Activated CD8-positive, alpha-beta T cell treated with anti-CD3 and anti-CD28 coated beads for 36 hours (primary cell): ENCODE results near the gene ALDH16A1. TPM values are rescaled to one million over a fixed set of nuclear protein-coding genes. Genes with fewer than 3 reads are reported as not detected.
"Not testable (repeated sequence)": the region's sequence is repeated elsewhere in the genome, so short reads cannot be mapped to it uniquely, and the experiment has no call there.

Experiments used
- ATAC-seq: fragments of 200-7000 bp; cut with Tn5 transposase; one replicate; pipeline ENCODE4 v1.10.0; 2021; ENCODE audit warnings: mild to moderate bottlenecking, moderate library complexity
- CTCF ChIA-PET: fragments of 350-600 bp; sonication (Branson Sonifier 250); formaldehyde crosslinking; loops from one replicate; lab custom pipeline; 2021; ENCODE audit warnings: antibody characterized with exemption; lab: Charles Lee
- POLR2A ChIA-PET: fragments of 350-600 bp; sonication (Branson Sonifier 250); formaldehyde crosslinking; loops from one replicate; lab custom pipeline; 2021; ENCODE audit warnings: antibody characterized with exemption; lab: Charles Lee
- DNase-seq: peaks from one replicate; pipeline ENCODE4 v3.0.0-alpha.2; 2020
- H3K27ac Mint-ChIP-seq: one replicate; pipeline ENCODE4 v1.8.0; 2021; ENCODE audit warnings: mild to moderate bottlenecking, mixed read lengths
- H3K27me3 Mint-ChIP-seq: one replicate; pipeline ENCODE4 v1.8.0; 2021; ENCODE audit warnings: mixed read lengths
- H3K36me3 Mint-ChIP-seq: one replicate; pipeline ENCODE4 v1.8.0; 2021; ENCODE audit warnings: low read depth, mixed read lengths
- H3K4me1 Mint-ChIP-seq: one replicate; pipeline ENCODE4 v1.8.0; 2021; ENCODE audit warnings: low read depth, mixed read lengths
- H3K4me3 Mint-ChIP-seq: one replicate; pipeline ENCODE4 v1.8.0; 2021; ENCODE audit warnings: mild to moderate bottlenecking, moderate library complexity, mixed read lengths
- H3K9me3 Mint-ChIP-seq: one replicate; pipeline ENCODE4 v1.8.0; 2021; ENCODE audit warnings: mixed read lengths
- CTCF ChIP-seq: fragments of 200-600 bp; IDR thresholded peaks from one replicate; pipeline ENCODE4 v1.8.0; 2022; ENCODE audit warnings: antibody characterized with exemption, mild to moderate bottlenecking
- intact Hi-C: fragments of 100-400 bp; cut with micrococcal nuclease; formaldehyde crosslinking; loops from one replicate; pipeline ENCODE4 v1.10.0; 2022
- total RNA-seq, 2 experiments: library from RNA; stranded (reverse); gene quantifications; one replicate each; pipeline ENCODE4 v1.2.3, GENCODE V29; 2021

ALDH16A1 gene
- total RNA-seq, 2 experiments from 2014 or later: 24.6 to 24.8 TPM

GRCh38 chr19:49443366-49444099, 9.5 kb upstream of the ALDH16A1 start:
- no peaks in the 10 kb centered on the region for H3K9me3 Mint-ChIP-seq
- ATAC-seq (peak; percentile 87), DNase-seq (peak; percentile 97)
- peaks cover 12% of the 10 kb centered on the region for H3K36me3 Mint-ChIP-seq
- peak overlapping the region; percentile 74 for H3K4me3 Mint-ChIP-seq
- H3K27ac Mint-ChIP-seq: peak overlapping the region; percentile 83
- peaks cover 37% of the 10 kb centered on the region for H3K4me1 Mint-ChIP-seq
- intact Hi-C loops: loop anchor here (5.0 to 10.0 kb wide), 2 partner anchors 51 to 179 kb away; no protein-coding TSS in a partner anchor
- ChIA-PET POLR2A (interaction anchor here (0.6 to 2.3 kb wide), 4 partner anchors 9 to 52 kb away, joined by 3 to 11 read pairs (median 5); partner anchors contain the start of genes ALDH16A1 and PIH1D1), CTCF (interaction anchor here (0.6 to 4.9 kb wide), 9 partner anchors 8 to 78 kb away, joined by 3 to 27 read pairs (median 4); partner anchors contain the start of genes FLT3LG and PIH1D1)
- peak; percentile 88 for TF ChIP-seq CTCF
- peaks cover 37% of the 10 kb centered on the region for H3K27me3 Mint-ChIP-seq

GRCh38 chr19:49444100-49444700, 8.8 kb upstream of the ALDH16A1 start:
- not testable (repeated sequence) for ATAC-seq, H3K9me3 Mint-ChIP-seq, DNase-seq
- H3K4me3 Mint-ChIP-seq: peak overlapping the region; percentile 74
- intact Hi-C loops: loop anchor here (5.0 to 10.0 kb wide), 2 partner anchors 52 to 179 kb away; no protein-coding TSS in a partner anchor
- ChIA-PET CTCF (interaction anchor here (0.7 to 4.9 kb wide), 5 partner anchors 25 to 53 kb away, joined by 3 to 27 read pairs (median 4); partner anchors contain the start of gene FLT3LG), POLR2A (interaction anchor here (0.7 to 1.6 kb wide), 2 partner anchors 17 to 46 kb away, joined by 4 read pairs; no protein-coding TSS in a partner anchor)
- peak overlapping the region; percentile 83 for H3K27ac Mint-ChIP-seq
- peaks cover 31% of the 10 kb centered on the region for H3K27me3 Mint-ChIP-seq
- H3K36me3 Mint-ChIP-seq: peaks cover 17% of the 10 kb centered on the region
- peaks cover 42% of the 10 kb centered on the region for H3K4me1 Mint-ChIP-seq

- Mint-ChIP-seq H3K9me3 (no peaks in the 10 kb centered on the region), H3K27me3 (peaks cover 13% of the 10 kb centered on the region), H3K27ac (peak overlapping the region; percentile 11), H3K4me3 (no peak overlapping the region), H3K4me1 (peaks cover 51% of the 10 kb centered on the region), H3K36me3 (peaks cover 31% of the 10 kb centered on the region)
- ATAC-seq (no peak), DNase-seq (no peak)
- intact Hi-C loops: loop anchor here (10.0 kb wide), 1 partner anchor 181 kb away; no protein-coding TSS in a partner anchor
- no peak for TF ChIP-seq CTCF
- ChIA-PET POLR2A (interaction anchor here (1.6 kb wide), 1 partner anchor 19 kb away, joined by 4 read pairs; no protein-coding TSS in a partner anchor), CTCF (interaction anchor here (1.1 to 4.9 kb wide), 3 partner anchors 8 to 55 kb away, joined by 3 to 27 read pairs (median 12); partner anchors contain the start of gene FLT3LG)
Measured at GRCh38 chr19:49445997-49446396, 7.0 kb upstream of the ALDH16A1 start.

GRCh38 chr19:49447485-49448431, 5.3 kb upstream of the ALDH16A1 start:
- intact Hi-C loops: loop anchor here (10.0 kb wide), 1 partner anchor 183 kb away; no protein-coding TSS in a partner anchor
- CTCF ChIA-PET: interaction anchor here (1.0 to 4.9 kb wide), 2 partner anchors 11 to 24 kb away, joined by 3 to 27 read pairs; partner anchors contain the start of gene FLT3LG
- no peak for ATAC-seq
- peak; percentile 71 for DNase-seq
- POLR2A ChIA-PET: interaction anchor here (0.7 to 1.3 kb wide), 3 partner anchors 25 to 40 kb away, joined by 3 to 4 read pairs (median 3); partner anchors contain the start of genes PTH2 and RPL13A
- Mint-ChIP-seq H3K27me3 (peaks cover under 1% of the 10 kb centered on the region), H3K4me1 (peaks cover 49% of the 10 kb centered on the region), H3K4me3 (no peak overlapping the region), H3K27ac (no peak overlapping the region), H3K36me3 (peaks cover 35% of the 10 kb centered on the region), H3K9me3 (no peaks in the 10 kb centered on the region)
- no peak for TF ChIP-seq CTCF
